Measurements from ENCODE around the gene WIZ.

DNA sequence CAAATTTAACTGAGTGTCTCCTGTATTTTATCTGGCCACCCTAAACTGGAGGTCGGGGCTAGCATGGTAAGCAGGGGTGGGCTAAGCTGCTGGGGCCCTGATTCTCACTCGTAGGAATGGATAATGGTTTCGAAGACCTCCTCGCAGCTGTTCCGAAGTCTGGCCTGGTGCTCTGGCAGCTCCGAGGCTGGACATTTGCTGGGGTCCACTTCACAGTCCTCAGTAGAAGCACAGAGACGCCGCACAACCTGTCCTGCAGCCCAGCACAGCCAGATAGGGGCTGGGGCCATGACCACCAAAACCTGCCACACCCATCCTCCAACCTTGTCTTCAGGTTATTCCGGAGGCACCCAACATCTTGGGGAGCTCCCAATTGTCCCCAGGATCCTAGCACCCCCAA lies 6.2 kb upstream of the WIZ start:
- TF ChIP-seq, protein P1, sequence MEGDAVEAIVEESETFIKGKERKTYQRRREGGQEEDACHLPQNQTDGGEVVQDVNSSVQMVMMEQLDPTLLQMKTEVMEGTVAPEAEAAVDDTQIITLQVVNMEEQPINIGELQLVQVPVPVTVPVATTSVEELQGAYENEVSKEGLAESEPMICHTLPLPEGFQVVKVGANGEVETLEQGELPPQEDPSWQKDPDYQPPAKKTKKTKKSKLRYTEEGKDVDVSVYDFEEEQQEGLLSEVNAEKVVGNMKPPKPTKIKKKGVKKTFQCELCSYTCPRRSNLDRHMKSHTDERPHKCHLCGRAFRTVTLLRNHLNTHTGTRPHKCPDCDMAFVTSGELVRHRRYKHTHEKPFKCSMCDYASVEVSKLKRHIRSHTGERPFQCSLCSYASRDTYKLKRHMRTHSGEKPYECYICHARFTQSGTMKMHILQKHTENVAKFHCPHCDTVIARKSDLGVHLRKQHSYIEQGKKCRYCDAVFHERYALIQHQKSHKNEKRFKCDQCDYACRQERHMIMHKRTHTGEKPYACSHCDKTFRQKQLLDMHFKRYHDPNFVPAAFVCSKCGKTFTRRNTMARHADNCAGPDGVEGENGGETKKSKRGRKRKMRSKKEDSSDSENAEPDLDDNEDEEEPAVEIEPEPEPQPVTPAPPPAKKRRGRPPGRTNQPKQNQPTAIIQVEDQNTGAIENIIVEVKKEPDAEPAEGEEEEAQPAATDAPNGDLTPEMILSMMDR (IDR thresholded peaks at IDR 0.05) = no peak
- TF ChIP-seq POLR2A (IDR thresholded peaks at IDR 0.05) = no peak
